Activated CD4-positive, alpha-beta T cell treated with anti-CD3 and anti-CD28 coated beads for 48 hours (primary cell): ENCODE data around the gene IQCE.
"Not testable (repeated sequence)": the region's sequence is repeated elsewhere in the genome, so short reads cannot be mapped to it uniquely, and the experiment has no call there.

Experiments
- DNase-seq: peaks from one replicate; pipeline ENCODE4 v3.0.0-alpha.2; 2020

IQCE gene

GRCh38 chr7:2582006-2582735 lies 23.4 kb downstream of the IQCE start:
- no peak for DNase-seq

- DNase-seq, result no peak
These were observed 25.2 kb downstream of the IQCE start for GRCh38 chr7:2583798-2584580.

- no peak for DNase-seq
These were observed 26.7 kb downstream of the IQCE start for GRCh38 chr7:2585446-2585845.

- no peak for DNase-seq
These were observed 27.7 kb downstream of the IQCE start for GRCh38 chr7:2586326-2587020.

GRCh38 chr7:2587134-2587533 lies 28.4 kb downstream of the IQCE start:
- DNase-seq, result no peak

GRCh38 chr7:2587778-2588177 lies 29.0 kb downstream of the IQCE start:
- DNase-seq, result no peak

GRCh38 chr7:2589341-2589740 lies 30.6 kb downstream of the IQCE start:
- DNase-seq, result no peak

- DNase-seq, result not testable (repeated sequence)
These were observed 31.2 kb downstream of the IQCE start for GRCh38 chr7:2589941-2590340.

GRCh38 chr7:2592375-2592865 lies 33.6 kb downstream of the IQCE start:
- no peak for DNase-seq

GRCh38 chr7:2593036-2593727 lies 34.4 kb downstream of the IQCE start:
- no peak for DNase-seq

GRCh38 chr7:2594599-2594998 lies 35.8 kb downstream of the IQCE start:
- no peak for DNase-seq

GRCh38 chr7:2595258-2595860 lies 36.6 kb downstream of the IQCE start:
- no peak for DNase-seq

- no peak for DNase-seq
These were observed 37.9 kb downstream of the IQCE start for GRCh38 chr7:2596464-2597272.

GRCh38 chr7:2597273-2597640 lies 38.5 kb downstream of the IQCE start:
- no peak for DNase-seq

GRCh38 chr7:2598154-2598823 lies 39.5 kb downstream of the IQCE start:
- no peak for DNase-seq

- DNase-seq, result no peak
These were observed 42.3 kb downstream of the IQCE start for GRCh38 chr7:2601065-2601464.

GRCh38 chr7:2601907-2602306 lies 43.1 kb downstream of the IQCE start:
- no peak for DNase-seq

- DNase-seq, result no peak
These were observed 43.7 kb downstream of the IQCE start for GRCh38 chr7:2602406-2603043.

- no peak for DNase-seq
These were observed 44.5 kb downstream of the IQCE start for GRCh38 chr7:2603044-2603965.
